ENCODE results near the gene ICE2. TPM values are rescaled to one million over a fixed set of nuclear protein-coding genes. Genes with fewer than 3 reads are reported as not detected.

The ICE2 gene
- total and polyA plus RNA-seq, 2 of the 4 experiments (the other 2 are of a cell fraction), result 14.7 to 21.1 TPM

GRCh38 chr15:60460931-60461330 is 18.0 kb downstream of the ICE2 start:
- H4K5ac ChIP-seq (ENCODE audit: low read depth, low read length), result no peak overlapping the region
- TF ChIP-seq RFX5 (IDR thresholded peaks at IDR 0.05; ENCODE audit: low read depth, low read length), result no peak
- no peak for TF ChIP-seq BHLHE40 (IDR thresholded peaks at IDR 0.05; ENCODE audit: low read depth, low read length)
- TF ChIP-seq RCOR1 (IDR thresholded peaks at IDR 0.05; ENCODE audit: insufficient replicate concordance, low read length), result no peak
- no peak for TF ChIP-seq MAFK (IDR thresholded peaks at IDR 0.05; ENCODE audit: low read depth, low read length)
- TF ChIP-seq POLR2A (IDR thresholded peaks at IDR 0.05; ENCODE audit: low read depth, low read length), result no peak
- no peak overlapping the region for H2BK20ac ChIP-seq (ENCODE audit: low read depth, low read length)
- no peak overlapping the region for H3K23ac ChIP-seq (ENCODE audit: low read depth, low read length)
- in situ Hi-C loops (cut with MboI; ENCODE audit: low sequenced_read_pairs) (no loop called here), dilution Hi-C loops (cut with HindIII; ENCODE audit: low sequenced_read_pairs, unreplicated experiment) (no loop called here), intact Hi-C loops (cut with micrococcal nuclease) (no loop called here)
- no peak overlapping the region for H3K56ac ChIP-seq (ENCODE audit: extremely low read depth, insufficient read depth, low read length)
- no peak overlapping the region for H2BK5ac ChIP-seq (ENCODE audit: low read depth, low read length, poor library complexity, severe bottlenecking)
- no peaks in the 10 kb centered on the region for H4K20me1 ChIP-seq (ENCODE audit: insufficient read depth, low read length)
- H3K4me3 ChIP-seq (ENCODE audit: insufficient read depth, low read depth, low read length), result no peak overlapping the region
- no TSS peak for BruUV-seq (replicated peaks)
- no peak overlapping the region for H3K27ac ChIP-seq (ENCODE audit: insufficient read depth, low read length)
- WGBS, 2 experiments (ENCODE audit: extremely low coverage in 2 of 2, insufficient read length in 1 of 2), result no CpG with 5 or more reads among the region's 4 CpGs
- ATAC-seq (ENCODE audit: low read depth) (no peak), DNase-seq (peak; percentile 24)
- no peak overlapping the region for H3K4ac ChIP-seq (ENCODE audit: low read depth, low read length)
- H3K79me1 ChIP-seq (ENCODE audit: low read depth in 1 of 2, low read length in 2 of 2), result peaks cover 8 to 15% of the 10 kb centered on the region in 2 experiments; a peak in 3 of 4 replicates
- no peaks in the 10 kb centered on the region; the same call in none of the 2 replicates for H3K9me1 ChIP-seq (ENCODE audit: insufficient read depth, low read length)
- H3K14ac ChIP-seq (replicated peaks; ENCODE audit: low read depth, low read length), result no peak overlapping the region
- peaks cover 8% of the 10 kb centered on the region for H3K36me3 ChIP-seq (ENCODE audit: control insufficient read depth, insufficient read depth, low read length)
- ChIA-PET CTCF (no interaction called here), POLR2A (ENCODE audit: unreplicated experiment) (no interaction called here)
- H3K4me2 ChIP-seq (ENCODE audit: low read depth, low read length), result no peak overlapping the region
- H3K18ac ChIP-seq (ENCODE audit: low read depth, low read length), result no peak overlapping the region
- no peak overlapping the region for H3K9ac ChIP-seq (ENCODE audit: low read depth, low read length)
- H2AFZ ChIP-seq (replicated peaks; ENCODE audit: low read length, poor library complexity), result no peak overlapping the region
- no peak overlapping the region for H4K91ac ChIP-seq (ENCODE audit: insufficient read depth, low read depth, low read length)
- H2AK5ac ChIP-seq (ENCODE audit: low read depth, low read length), result no peak overlapping the region
- H3K4me1 ChIP-seq (ENCODE audit: control insufficient read depth, insufficient read depth, low read length), result no peaks in the 10 kb centered on the region
- H2BK15ac ChIP-seq (ENCODE audit: low read depth, low read length), result no peak overlapping the region
- no peak overlapping the region for H2AK9ac ChIP-seq (replicated peaks; ENCODE audit: low read depth, low read length, poor library complexity)
- no peaks in the 10 kb centered on the region for H3K27me3 ChIP-seq (ENCODE audit: control insufficient read depth, insufficient read depth, low read length)
- H4K8ac ChIP-seq (ENCODE audit: low read depth in 2 of 2, low read length in 2 of 2), result no peak overlapping the region
- no peaks in the 10 kb centered on the region for H3K9me3 ChIP-seq (ENCODE audit: control insufficient read depth, insufficient read depth, low read length)
- no peak overlapping the region for H2BK120ac ChIP-seq (ENCODE audit: low read depth, low read length)

Data from IMR-90 (cell line).